Astrocyte of the spinal cord (primary cell): ENCODE data around the gene ELP1.
"Not testable (repeated sequence)": the region's sequence is repeated elsewhere in the genome, so short reads cannot be mapped to it uniquely, and the experiment has no call there.

Source experiments
- DNase-seq: peaks from one replicate; pipeline ENCODE4 v3.0.0; 2011; ENCODE audit warnings: low read depth, low spot score
- H3K4me3 ChIP-seq: 2 replicates; pipeline ENCODE4 v1.5.1; 2011; ENCODE audit warnings: low read depth, mild to moderate bottlenecking, low read length, moderate library complexity
- in situ Hi-C: cut with HindIII; loops from 2 replicates; pipeline ENCODE4 v1.10.0; 2017; ENCODE audit warnings: low sequenced_read_pairs
- TF ChIP-seq, protein P1 (sequence below): IDR thresholded peaks from 2 replicates; pipeline ENCODE4 v1.5.1; 2012; ENCODE audit warnings: low read depth, mild to moderate bottlenecking, low read length, inconsistent platforms

ELP1 gene

DNA sequence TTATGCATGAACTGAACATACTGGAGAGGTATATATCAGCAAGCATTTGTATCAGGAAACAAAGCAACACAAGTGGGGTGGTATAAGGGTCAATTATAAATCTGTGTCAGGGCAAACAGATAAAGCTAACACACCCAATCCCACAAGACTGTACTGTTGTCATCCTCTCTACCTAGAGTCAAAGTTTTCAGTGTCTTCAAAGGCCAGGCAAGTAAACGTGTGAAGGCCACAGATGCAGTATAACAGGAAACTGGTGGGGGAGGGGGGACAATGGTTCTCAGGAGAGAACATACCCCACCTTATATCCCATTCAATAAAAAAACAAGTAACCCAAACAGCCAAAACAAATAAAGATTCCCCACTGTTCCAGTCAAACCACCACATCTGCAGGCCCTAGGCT, 22.1 kb downstream of the ELP1 start:
- in situ Hi-C loops: no loop called here

GRCh38 chr9:108910914-108911313, 23.0 kb downstream of the ELP1 start:
- in situ Hi-C loops: no loop called here
- DNase-seq: no peak
- no peak overlapping the region for H3K4me3 ChIP-seq
- TF ChIP-seq, protein P1, sequence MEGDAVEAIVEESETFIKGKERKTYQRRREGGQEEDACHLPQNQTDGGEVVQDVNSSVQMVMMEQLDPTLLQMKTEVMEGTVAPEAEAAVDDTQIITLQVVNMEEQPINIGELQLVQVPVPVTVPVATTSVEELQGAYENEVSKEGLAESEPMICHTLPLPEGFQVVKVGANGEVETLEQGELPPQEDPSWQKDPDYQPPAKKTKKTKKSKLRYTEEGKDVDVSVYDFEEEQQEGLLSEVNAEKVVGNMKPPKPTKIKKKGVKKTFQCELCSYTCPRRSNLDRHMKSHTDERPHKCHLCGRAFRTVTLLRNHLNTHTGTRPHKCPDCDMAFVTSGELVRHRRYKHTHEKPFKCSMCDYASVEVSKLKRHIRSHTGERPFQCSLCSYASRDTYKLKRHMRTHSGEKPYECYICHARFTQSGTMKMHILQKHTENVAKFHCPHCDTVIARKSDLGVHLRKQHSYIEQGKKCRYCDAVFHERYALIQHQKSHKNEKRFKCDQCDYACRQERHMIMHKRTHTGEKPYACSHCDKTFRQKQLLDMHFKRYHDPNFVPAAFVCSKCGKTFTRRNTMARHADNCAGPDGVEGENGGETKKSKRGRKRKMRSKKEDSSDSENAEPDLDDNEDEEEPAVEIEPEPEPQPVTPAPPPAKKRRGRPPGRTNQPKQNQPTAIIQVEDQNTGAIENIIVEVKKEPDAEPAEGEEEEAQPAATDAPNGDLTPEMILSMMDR: no peak

More for the DNA sequence above, 22.1 kb downstream of the ELP1 start:
- H3K4me3 ChIP-seq: no peak overlapping the region
- no peak for DNase-seq
- TF ChIP-seq, protein P1: no peak

- no peak for DNase-seq
- TF ChIP-seq, protein P1: no peak
- no peak overlapping the region for H3K4me3 ChIP-seq
- in situ Hi-C loops: no loop called here
These were observed 23.5 kb downstream of the ELP1 start for GRCh38 chr9:108910402-108910801.

- TF ChIP-seq, protein P1: no peak
- DNase-seq: no peak
- in situ Hi-C loops: no loop called here
- no peak overlapping the region for H3K4me3 ChIP-seq
These were observed 28.4 kb downstream of the ELP1 start for GRCh38 chr9:108905494-108905893.

DNA sequence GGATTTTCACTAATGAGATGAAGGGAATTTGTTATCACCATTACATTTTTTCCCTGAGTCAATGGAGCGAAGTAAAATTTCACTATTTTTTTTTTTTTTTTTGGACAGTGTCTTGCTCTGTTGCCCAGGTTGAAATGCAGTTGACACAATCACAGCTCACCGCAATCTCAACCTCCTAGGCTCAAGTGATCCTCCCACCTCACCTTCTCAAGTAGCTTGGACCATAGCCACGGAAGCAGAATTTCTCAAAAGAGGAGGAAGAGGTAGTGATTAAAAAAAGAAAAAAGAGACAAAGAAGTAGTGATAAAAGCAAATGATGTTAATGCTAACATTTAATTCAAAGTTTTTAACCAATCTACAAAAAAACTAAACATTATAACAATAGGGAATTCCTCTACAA, 29.8 kb downstream of the ELP1 start:
- TF ChIP-seq, protein P1: no peak
- in situ Hi-C loops: no loop called here
- no peak for DNase-seq
- no peak overlapping the region for H3K4me3 ChIP-seq

DNA sequence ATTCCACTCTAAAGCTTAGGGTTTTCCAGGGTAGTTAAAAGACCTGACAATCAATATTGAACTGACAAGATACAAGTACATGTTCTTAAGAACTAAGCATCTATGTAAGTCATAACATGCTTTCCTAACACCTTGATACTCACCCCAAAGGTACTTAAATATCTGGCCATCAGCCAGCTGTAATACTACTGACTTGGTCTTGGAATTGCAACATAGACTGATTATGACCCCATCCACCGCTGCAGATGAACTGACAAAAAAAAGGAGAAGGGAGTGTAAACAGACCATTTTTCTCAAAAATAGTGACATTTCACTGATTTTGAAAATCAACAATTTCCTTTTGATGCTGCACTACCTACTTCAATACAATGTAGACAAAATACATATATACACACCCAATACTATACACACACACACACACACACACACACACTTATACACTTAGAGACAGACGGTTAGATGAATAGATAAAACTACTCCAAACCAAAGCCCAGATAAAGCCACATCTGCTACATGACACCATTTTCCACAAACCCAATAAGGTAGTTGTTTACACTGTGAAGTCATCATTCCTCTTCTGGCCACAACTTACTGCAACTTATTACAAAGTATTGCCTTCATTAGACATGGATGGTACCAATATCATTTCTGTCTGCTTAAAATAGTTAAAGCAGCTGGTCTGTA, 30.4 kb downstream of the ELP1 start:
- H3K4me3 ChIP-seq: no peak overlapping the region
- in situ Hi-C loops: no loop called here
- TF ChIP-seq, protein P1: no peak
- peak; percentile 36 for DNase-seq

DNA sequence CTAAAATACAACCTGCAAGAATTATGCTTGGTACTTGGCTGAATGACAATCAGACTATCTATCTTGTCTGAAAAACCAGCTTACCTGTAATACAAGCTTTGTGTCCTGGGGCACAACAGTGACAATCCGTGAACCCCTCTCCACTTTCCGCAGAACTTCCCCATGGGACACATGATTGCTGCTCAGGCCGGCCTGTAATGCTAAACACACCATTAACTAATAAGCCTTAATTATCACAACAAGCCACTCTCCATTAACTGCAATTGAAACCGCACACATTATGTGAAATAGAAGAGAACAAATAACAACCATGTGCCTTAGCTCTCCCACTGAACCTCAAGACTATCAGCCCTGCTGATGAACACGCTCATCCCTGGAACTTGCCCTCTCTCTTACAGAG, 33.7 kb downstream of the ELP1 start:
- in situ Hi-C loops: no loop called here
- no peak overlapping the region for H3K4me3 ChIP-seq
- TF ChIP-seq, protein P1: no peak
- DNase-seq: no peak

GRCh38 chr9:108899023-108899695, 34.8 kb downstream of the ELP1 start:
- in situ Hi-C loops, H3K4me3 ChIP-seq, DNase-seq: not testable (repeated sequence)
